Measurements from ENCODE around the gene SRD5A1.
"Not testable (repeated sequence)": the region's sequence is repeated elsewhere in the genome, so short reads cannot be mapped to it uniquely, and the experiment has no call there.

The SRD5A1 gene

GRCh38 chr5:6649681-6650080, 16.4 kb downstream of the SRD5A1 start:
- Mint-ChIP-seq H3K4me1 (no peaks in the 10 kb centered on the region), H3K27me3 (no peaks in the 10 kb centered on the region), H3K9me3 (peaks cover 5 to 7% of the 10 kb centered on the region in 2 donors), H3K4me3 (no peak overlapping the region), H3K27ac (no peak overlapping the region)
- ATAC-seq (no peak), DNase-seq (no peak)

GRCh38 chr5:6652025-6652424, 18.8 kb downstream of the SRD5A1 start:
- H3K27ac Mint-ChIP-seq: no peak overlapping the region
- H3K4me3 Mint-ChIP-seq: no peak overlapping the region
- ATAC-seq (no peak), DNase-seq (no peak)
- H3K4me1 Mint-ChIP-seq: no peaks in the 10 kb centered on the region
- H3K27me3 Mint-ChIP-seq: no peaks in the 10 kb centered on the region
- peaks cover 5 to 20% of the 10 kb centered on the region in 2 donors for H3K9me3 Mint-ChIP-seq

- no peak overlapping the region for H3K4me3 Mint-ChIP-seq
- no peak overlapping the region for H3K27ac Mint-ChIP-seq
- no peaks in the 10 kb centered on the region for H3K27me3 Mint-ChIP-seq
- H3K4me1 Mint-ChIP-seq: peaks cover 9% of the 10 kb centered on the region
- DNase-seq (no peak), ATAC-seq (no peak)
- peaks cover 0 to 16% of the 10 kb centered on the region in 2 donors for H3K9me3 Mint-ChIP-seq
Observed at GRCh38 chr5:6655432-6655831, 22.2 kb downstream of the SRD5A1 start.

- no peak for ATAC-seq
- H3K4me1 Mint-ChIP-seq: peaks cover 14% of the 10 kb centered on the region
- H3K27ac Mint-ChIP-seq: no peak overlapping the region
- H3K9me3 Mint-ChIP-seq: peaks cover 0 to 16% of the 10 kb centered on the region in 2 donors
- no peak overlapping the region for H3K4me3 Mint-ChIP-seq
- DNase-seq: no peak
- H3K27me3 Mint-ChIP-seq: no peaks in the 10 kb centered on the region
Observed at GRCh38 chr5:6656680-6657079, 23.4 kb downstream of the SRD5A1 start.

- Mint-ChIP-seq H3K9me3 (peaks cover 0 to 16% of the 10 kb centered on the region in 2 donors), H3K4me1 (peaks cover 14% of the 10 kb centered on the region), H3K27me3 (no peaks in the 10 kb centered on the region), H3K27ac (peak overlapping the region; percentile 6 to 69), H3K4me3 (peak overlapping the region in 1 of 2 donors; percentile 27)
- ATAC-seq (peak; percentile 77), DNase-seq (peak in 1 of 2 donors; percentile 23)
Observed at GRCh38 chr5:6659941-6660684, 26.9 kb downstream of the SRD5A1 start.

GRCh38 chr5:6660688-6661087, 27.4 kb downstream of the SRD5A1 start:
- peak overlapping the region; percentile 6 to 41 for H3K27ac Mint-ChIP-seq
- no peaks in the 10 kb centered on the region for H3K27me3 Mint-ChIP-seq
- peaks cover 14% of the 10 kb centered on the region for H3K4me1 Mint-ChIP-seq
- H3K9me3 Mint-ChIP-seq: peaks cover 0 to 16% of the 10 kb centered on the region in 2 donors
- no peak for ATAC-seq
- no peak for DNase-seq
- no peak overlapping the region for H3K4me3 Mint-ChIP-seq

GRCh38 chr5:6666762-6667161, 33.5 kb downstream of the SRD5A1 start:
- Mint-ChIP-seq H3K9me3 (no peaks in the 10 kb centered on the region), H3K27me3 (no peaks in the 10 kb centered on the region), H3K4me3 (no peak overlapping the region), H3K4me1 (no peaks in the 10 kb centered on the region), H3K27ac (no peak overlapping the region)
- DNase-seq (no peak), ATAC-seq (no peak)

- no peak overlapping the region for H3K4me3 Mint-ChIP-seq
- DNase-seq: no peak
- H3K4me1 Mint-ChIP-seq: no peaks in the 10 kb centered on the region
- no peak overlapping the region for H3K27ac Mint-ChIP-seq
- no peaks in the 10 kb centered on the region for H3K27me3 Mint-ChIP-seq
- ATAC-seq: no peak
- no peaks in the 10 kb centered on the region for H3K9me3 Mint-ChIP-seq
Observed at GRCh38 chr5:6667648-6668047, 34.4 kb downstream of the SRD5A1 start.

GRCh38 chr5:6668717-6669116, 35.5 kb downstream of the SRD5A1 start:
- ATAC-seq, H3K9me3 Mint-ChIP-seq, H3K27ac Mint-ChIP-seq, H3K4me3 Mint-ChIP-seq, H3K27me3 Mint-ChIP-seq, DNase-seq, H3K4me1 Mint-ChIP-seq: not testable (repeated sequence)

GRCh38 chr5:6673031-6673430, 39.8 kb downstream of the SRD5A1 start:
- H3K27ac Mint-ChIP-seq: no peak overlapping the region
- no peak for ATAC-seq
- no peak for DNase-seq
- H3K27me3 Mint-ChIP-seq: no peaks in the 10 kb centered on the region
- peaks cover 0 to 17% of the 10 kb centered on the region in 2 donors for H3K9me3 Mint-ChIP-seq
- H3K4me3 Mint-ChIP-seq: no peak overlapping the region
- H3K4me1 Mint-ChIP-seq: no peaks in the 10 kb centered on the region

GRCh38 chr5:6673963-6674362, 40.7 kb downstream of the SRD5A1 start:
- Mint-ChIP-seq H3K4me3 (no peak overlapping the region), H3K27me3 (no peaks in the 10 kb centered on the region), H3K9me3 (peaks cover 0 to 17% of the 10 kb centered on the region in 2 donors), H3K27ac (no peak overlapping the region), H3K4me1 (no peaks in the 10 kb centered on the region)
- ATAC-seq (no peak), DNase-seq (no peak)

GRCh38 chr5:6674421-6674820, 41.2 kb downstream of the SRD5A1 start:
- DNase-seq (no peak), ATAC-seq (no peak)
- Mint-ChIP-seq H3K4me3 (no peak overlapping the region), H3K27me3 (no peaks in the 10 kb centered on the region), H3K9me3 (peaks cover 0 to 17% of the 10 kb centered on the region in 2 donors), H3K4me1 (no peaks in the 10 kb centered on the region), H3K27ac (no peak overlapping the region)

- H3K27me3 Mint-ChIP-seq: no peaks in the 10 kb centered on the region
- no peak for ATAC-seq
- H3K4me3 Mint-ChIP-seq: no peak overlapping the region
- no peak overlapping the region for H3K27ac Mint-ChIP-seq
- H3K9me3 Mint-ChIP-seq: peaks cover 0 to 17% of the 10 kb centered on the region in 2 donors
- H3K4me1 Mint-ChIP-seq: no peaks in the 10 kb centered on the region
- no peak for DNase-seq
Observed at GRCh38 chr5:6674886-6675285, 41.6 kb downstream of the SRD5A1 start.

- Mint-ChIP-seq H3K4me3 (no peak overlapping the region), H3K4me1 (no peaks in the 10 kb centered on the region), H3K27me3 (peaks cover under 1% of the 10 kb centered on the region), H3K9me3 (peaks cover 0 to 17% of the 10 kb centered on the region in 2 donors), H3K27ac (peak overlapping the region; percentile 48 to 55)
- DNase-seq (no peak), ATAC-seq (no peak)
Observed at GRCh38 chr5:6675784-6676491, 42.7 kb downstream of the SRD5A1 start.

- Mint-ChIP-seq H3K9me3 (peaks cover 2 to 17% of the 10 kb centered on the region in 2 donors), H3K4me3 (no peak overlapping the region), H3K27ac (no peak overlapping the region), H3K27me3 (peaks cover 8% of the 10 kb centered on the region), H3K4me1 (no peaks in the 10 kb centered on the region)
- DNase-seq (no peak), ATAC-seq (no peak)
Observed at GRCh38 chr5:6676702-6677101, 43.5 kb downstream of the SRD5A1 start.

- H3K27me3 Mint-ChIP-seq: peaks cover 16% of the 10 kb centered on the region
- H3K4me1 Mint-ChIP-seq: no peaks in the 10 kb centered on the region
- no peak overlapping the region for H3K27ac Mint-ChIP-seq
- H3K9me3 Mint-ChIP-seq: peaks cover 4 to 17% of the 10 kb centered on the region in 2 donors
- H3K4me3 Mint-ChIP-seq: no peak overlapping the region
- ATAC-seq (no peak), DNase-seq (no peak)
Observed at GRCh38 chr5:6678385-6678784, 45.1 kb downstream of the SRD5A1 start.

Data from stimulated activated naive CD8-positive, alpha-beta T cell treated with anti-CD3 and anti-CD28 coated beads, Interleukin-15, amount 100 ng/mL, for 72 hours (primary cell).